ENCODE results near the gene CDK8. TPM values are rescaled to one million over a fixed set of nuclear protein-coding genes. Genes with fewer than 3 reads are reported as not detected.

Gene CDK8
- total RNA-seq, 1 donor from 2014 or later, result 12.5 TPM

DNA sequence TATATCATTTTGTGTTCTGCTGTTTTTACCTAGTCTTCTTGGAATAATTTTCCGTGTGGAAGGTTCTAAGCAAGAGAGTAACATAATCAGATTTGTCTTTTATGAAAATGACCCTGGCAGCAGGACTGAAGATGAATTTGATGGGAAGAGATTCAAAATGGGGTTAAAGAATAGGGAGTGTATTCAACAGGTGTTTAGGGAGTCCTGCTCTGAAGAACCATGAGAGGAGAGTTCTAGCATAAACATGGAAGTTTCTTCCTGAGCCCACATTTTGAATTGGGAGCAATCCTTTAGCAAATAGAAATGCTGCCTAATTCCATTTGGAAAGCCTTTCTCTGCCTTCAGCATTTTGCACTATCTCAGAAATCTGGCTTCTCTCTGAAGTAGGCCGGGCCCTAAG lies 127.0 kb downstream of the CDK8 start:
- no peak for DNase-seq (ENCODE audit: low spot score)

DNA sequence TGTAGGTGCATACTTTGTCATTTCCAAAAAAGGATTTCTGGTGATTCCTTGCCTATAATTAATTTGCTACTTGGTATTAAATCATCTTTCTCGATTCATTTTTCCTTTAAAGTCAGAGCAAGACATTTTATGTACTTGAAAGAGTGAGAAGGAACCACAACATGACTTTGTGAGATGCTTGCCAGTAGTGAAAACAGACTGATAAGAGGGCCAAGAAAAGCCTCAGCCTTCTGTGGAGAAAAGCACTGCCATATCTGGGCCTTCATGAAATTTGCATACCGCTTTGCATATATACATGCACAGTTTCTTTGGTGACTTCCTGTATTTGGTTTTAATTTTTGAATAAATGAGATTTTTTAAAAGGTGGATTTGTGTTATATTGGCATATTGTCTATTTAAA lies 128.4 kb downstream of the CDK8 start:
- no peak for DNase-seq (ENCODE audit: low spot score)

DNA sequence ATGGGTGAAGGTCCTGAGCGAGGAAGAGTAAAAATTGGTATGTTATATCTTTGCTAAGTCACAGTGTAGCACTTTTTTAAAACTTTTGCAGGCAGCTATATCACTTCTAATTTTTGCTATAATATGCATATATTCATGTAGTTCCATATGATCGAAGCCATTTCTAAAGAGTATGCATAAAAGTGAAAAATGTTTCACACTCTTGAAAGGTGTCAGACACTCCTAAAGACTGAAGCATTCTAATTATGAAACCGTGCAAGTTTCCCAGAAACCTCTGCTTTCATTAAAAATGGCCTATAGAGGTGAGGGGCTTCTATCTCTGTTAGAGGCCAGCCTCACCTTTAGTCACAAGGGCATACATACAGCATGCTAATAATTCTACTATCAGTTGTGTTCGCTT lies 128.9 kb downstream of the CDK8 start:
- no peak for DNase-seq (ENCODE audit: low spot score)

DNA sequence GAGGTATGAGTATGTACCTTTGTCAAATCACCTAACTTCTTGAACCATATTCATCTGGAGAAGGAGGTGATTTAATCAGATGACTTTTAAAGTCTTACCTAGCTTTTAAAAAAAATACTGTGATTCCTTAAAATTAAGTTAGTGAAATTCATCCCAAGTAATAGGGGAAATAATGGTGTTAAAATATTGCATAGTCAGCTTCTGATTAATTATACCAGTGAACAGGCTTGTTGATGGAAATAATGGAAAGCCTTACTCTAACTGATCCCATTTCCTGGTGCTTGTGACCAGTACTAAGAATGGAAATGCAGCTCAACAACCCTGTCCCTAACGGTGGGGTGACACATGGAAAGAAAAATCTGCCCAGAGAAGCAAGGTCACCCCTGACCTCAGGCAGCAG lies 130.7 kb downstream of the CDK8 start:
- no peak for DNase-seq (ENCODE audit: low spot score)

DNA sequence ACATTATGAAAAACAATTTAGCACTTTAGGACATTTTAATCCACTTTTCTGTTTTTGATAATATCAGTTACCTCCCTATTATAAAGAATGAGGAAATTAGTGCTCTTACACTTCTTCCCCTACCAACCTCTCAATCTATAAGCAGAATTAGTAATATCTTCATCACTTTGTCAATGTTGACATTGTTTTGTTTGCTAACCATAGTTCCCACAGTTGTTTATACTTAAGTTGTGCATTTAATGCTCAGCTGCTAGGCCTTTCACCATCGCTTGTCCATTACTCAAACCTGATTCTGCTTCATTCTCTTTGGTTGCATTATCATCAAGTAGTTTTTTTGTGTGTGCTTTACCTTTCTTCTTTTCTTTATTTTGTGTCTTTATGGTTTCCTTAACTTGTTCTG lies 132.1 kb downstream of the CDK8 start:
- DNase-seq (ENCODE audit: low spot score), result no peak

DNA sequence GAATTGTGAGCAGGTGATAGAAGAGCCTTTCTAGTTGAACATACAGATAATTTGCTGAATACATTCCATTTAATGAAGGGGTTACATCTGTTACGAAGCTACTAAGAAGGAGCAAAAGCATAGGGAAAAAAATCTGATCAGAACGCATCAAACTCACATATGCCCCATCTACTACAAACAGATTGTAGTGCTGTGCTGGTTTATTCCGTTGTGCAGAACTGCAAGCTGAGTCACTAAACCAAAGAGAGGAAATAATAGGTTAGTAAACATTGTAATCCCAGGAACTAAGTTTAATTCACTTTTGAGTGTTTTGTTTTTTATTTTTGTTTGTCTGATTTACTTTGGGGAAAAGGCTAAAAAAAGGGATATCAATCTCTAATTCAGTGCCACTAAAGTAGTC lies 136.3 kb downstream of the CDK8 start:
- no peak for DNase-seq (ENCODE audit: low spot score)

DNA sequence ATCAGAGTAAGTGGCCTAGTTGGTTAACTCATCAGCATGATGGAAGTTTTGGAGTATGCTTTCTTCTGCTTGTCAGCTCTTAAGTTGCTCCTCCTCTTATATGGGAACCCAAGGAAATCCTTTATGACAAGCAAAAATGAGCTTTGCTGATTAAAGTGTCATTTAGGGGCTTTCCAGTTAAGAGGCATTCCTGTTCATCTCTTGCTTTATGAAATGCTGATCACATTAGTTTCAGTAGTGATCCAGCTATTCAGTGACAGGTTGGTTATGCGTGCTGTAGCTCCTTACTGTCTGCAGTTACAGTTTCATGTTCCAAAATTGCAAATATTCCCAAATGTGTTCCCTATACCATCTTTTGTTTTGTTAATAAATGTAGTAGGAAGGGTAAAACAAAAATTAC lies 146.6 kb downstream of the CDK8 start:
- no peak for DNase-seq (ENCODE audit: low spot score)

DNA sequence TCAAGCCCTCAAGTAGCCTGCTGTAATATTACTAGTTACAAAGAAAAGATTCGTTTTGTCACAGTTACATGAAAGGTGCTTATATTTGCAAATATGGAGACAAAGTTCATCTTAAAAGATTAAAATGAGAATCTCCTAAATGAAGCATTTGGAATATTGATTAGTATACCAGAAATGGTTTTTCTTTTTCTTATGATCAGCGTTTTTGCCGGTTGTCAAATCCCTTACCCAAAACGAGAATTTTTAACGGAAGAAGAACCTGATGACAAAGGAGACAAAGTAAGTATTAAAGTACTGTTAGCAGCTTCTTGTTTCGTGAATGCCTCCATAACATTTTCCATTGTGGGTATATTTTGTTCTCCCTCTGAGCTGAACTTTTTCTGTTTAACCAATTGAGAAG lies 147.1 kb downstream of the CDK8 start:
- no peak for DNase-seq (ENCODE audit: low spot score)

DNA sequence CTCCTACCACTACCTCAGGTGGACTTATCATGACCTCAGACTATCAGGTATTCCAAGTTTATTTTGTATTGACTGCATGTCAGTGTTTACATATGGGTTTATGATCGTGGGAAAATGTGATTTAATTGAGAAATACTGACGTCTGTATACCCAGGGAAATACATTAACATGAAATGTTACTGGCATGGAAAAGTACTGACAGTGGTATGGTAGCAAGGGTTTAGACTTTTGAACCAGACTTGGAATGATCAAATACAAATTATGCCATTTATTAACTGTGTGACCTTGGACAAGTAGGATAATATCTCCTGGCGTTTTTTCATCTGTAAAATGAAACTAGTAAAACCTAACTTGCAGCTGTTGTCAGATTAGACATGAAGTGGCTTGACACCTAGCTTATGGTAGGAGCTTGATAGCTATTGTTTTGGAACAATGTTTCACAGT lies 147.7 kb downstream of the CDK8 start:
- DNase-seq (ENCODE audit: low spot score), result no peak

DNA sequence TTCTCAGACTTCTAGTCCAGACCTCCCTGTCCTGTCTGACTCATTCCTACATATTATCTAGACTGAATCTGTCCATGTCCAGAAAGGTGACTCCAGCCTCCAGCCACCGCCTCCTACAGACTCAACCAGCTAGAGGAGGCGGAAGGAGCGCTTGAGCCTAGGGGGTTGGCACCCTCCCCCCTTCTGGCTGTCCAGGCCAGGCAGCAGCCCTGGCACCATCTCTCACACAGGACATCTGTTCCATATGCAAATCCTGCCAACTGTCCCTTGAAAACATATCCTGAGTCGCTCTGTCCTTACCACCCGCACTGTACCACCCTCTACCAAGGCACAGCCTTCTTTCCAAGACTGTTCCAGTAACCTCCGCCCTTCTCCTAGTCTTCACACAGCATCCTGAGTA lies 152.9 kb downstream of the CDK8 start:
- DNase-seq (ENCODE audit: low spot score), result no peak

DNA sequence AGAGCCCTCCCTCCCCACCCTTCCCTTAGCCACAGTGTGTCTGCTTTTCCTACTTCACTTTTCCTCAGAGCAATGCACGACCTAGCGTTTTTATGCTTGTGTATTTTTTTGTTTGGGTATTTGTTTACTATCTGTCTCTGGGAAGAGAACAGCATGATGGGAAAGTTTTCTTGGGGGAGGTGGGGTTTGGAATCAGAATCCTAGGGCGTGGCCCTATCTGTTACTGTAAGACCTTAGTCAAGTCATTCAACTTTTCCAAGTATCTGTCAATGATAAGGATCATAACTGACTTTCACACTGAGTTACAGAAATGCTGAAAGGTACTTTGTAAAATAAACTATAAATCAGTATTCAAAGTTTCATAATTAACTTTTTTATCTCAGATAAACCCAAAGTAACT lies 157.3 kb downstream of the CDK8 start:
- no peak for DNase-seq (ENCODE audit: low spot score)

DNA sequence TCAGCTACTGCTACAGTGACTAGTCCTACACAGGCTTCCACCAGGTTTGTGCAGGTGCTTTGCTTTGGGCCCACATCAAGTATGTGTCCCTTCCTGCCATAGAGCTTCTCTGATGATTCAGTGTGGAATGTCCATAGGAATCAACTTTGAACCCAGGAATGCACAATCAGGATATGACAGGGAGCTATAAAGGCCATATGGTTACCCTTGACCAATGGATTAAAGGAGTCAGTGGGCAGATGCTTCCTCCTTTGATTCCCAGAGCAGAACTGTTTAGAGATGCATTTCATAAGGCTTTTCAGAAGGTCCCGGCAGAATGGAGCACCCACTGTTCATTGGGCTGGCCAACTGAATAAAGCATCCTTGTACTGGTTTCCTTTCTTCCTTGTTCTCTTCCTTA lies 158.3 kb downstream of the CDK8 start:
- DNase-seq (ENCODE audit: low spot score), result no peak

DNA sequence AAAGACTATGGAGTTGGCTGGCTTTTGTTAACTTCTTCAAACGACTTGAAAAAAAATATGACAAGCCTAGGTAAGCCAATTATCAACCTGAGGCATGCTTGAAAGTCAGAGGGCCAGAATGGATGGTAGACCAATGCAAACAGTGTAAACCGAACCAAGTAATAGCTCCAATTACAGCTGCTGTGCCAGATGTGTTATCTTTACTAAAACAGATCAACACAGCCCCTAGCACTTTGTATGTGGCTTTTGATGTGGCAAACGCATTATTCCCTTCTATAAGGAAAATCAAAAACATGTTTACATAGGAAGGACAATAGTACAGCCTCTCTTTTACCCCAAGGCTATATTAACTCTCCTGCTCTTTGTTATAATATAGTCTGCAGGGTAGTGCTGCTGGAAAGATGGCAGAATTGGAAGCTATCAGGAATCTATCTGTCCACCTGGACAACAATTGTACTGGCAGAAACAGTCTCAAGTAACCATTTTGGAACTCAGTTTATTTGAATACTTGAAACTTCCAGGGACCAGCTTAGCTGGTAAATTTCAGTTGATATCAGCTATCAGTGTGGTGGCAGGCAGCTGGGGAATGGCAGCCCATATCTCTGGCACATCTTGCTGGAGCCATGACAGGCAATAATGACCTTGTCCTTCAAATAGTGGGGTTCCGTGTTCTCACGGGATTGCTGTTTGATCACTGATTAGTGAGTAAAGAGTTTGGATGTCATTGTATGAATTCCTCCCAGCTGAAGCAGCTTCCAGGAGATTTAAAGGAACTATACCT lies 159.2 kb downstream of the CDK8 start:
- no peak for DNase-seq (ENCODE audit: low spot score)

DNA sequence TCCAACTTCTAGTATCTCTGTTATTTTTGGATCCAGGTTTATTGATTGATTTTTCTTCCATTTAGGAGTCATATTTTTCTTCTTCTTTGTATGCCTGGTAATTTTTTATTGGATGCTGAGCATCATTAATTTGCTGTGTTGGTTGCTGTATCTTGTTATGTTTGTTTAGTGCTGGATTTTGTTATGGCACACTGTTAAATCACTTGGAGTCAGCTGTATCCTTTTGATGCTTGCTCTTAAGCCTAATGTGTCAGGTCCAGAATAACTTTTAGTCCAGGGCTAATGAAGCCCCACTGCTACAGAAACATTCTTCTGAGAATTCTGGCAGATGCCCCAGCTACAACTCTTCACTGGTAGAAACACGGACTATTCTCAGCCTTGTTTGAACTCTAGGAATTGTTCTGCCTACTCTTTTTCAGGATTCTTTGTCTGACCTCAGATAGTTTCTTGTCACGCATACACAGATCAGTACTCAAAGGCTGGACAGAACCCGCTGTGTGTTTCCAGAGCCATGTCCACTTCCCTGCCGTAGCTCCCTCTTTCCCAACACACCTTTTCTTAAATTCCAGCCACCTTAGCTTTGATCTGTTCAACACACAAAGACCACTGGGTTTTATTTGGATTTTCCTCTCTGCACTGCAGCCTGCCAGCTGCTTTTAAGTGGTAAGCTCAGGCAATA lies 166.5 kb downstream of the CDK8 start:
- no peak for DNase-seq (ENCODE audit: low spot score)

DNA sequence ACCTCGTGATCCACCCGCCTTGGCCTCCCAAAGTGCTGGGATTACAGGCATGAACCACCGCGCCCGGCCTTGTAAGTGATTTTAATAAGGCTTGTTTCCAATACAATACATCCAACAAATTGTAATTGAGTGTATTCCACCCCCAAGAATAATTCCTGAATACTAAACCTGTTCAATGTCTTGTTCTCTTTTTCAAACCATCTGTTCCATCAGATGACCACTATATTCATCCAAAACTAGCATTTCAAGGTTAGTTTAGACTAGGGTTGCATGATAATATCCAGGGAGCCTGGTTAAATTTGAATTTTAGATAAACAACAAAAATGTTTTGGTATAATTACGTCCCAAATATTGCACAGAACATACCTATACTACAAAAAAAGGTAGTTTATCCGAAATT lies 168.1 kb downstream of the CDK8 start:
- DNase-seq (ENCODE audit: low spot score), result no peak

DNA sequence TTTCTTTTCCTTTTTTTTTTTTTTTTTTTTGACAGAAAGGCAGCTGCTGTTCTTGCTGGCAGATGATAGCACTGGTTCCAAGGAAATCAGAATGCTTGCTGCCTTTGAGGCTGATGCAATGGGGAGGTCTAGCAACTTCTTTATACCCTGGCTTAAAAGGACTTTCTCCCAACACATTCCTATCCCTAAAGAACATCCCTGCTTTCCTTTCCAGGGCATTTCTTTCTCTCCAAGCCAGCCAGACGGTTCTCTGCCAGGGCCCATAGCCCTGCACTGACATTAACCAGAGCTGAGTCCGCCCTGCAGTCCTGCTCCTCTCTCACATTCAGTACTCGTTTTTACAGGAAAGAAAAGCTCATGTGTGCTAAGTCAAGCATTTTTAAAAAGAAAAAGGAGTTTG lies 169.7 kb downstream of the CDK8 start:
- DNase-seq (ENCODE audit: low spot score), result no peak

DNA sequence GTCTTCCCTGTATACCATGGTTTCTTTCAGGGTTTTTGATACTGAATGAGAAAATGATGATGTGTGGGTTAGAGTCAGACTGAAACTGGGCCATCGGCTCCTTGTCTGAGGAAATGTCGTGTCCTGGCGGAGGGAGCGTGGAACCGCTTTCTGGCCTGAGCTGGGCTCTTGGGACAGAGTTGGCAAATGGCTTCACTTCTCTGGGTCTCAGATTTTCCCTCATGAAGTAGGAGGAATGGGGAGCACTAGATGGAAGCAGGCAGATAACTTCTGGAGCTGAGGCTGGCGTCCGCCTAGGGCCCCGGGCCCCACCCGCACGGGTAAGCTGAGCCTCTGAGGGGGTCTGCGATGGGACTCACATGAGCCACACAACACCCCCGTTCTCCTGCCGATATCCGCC lies 170.3 kb downstream of the CDK8 start:
- no peak for DNase-seq (ENCODE audit: low spot score)

DNA sequence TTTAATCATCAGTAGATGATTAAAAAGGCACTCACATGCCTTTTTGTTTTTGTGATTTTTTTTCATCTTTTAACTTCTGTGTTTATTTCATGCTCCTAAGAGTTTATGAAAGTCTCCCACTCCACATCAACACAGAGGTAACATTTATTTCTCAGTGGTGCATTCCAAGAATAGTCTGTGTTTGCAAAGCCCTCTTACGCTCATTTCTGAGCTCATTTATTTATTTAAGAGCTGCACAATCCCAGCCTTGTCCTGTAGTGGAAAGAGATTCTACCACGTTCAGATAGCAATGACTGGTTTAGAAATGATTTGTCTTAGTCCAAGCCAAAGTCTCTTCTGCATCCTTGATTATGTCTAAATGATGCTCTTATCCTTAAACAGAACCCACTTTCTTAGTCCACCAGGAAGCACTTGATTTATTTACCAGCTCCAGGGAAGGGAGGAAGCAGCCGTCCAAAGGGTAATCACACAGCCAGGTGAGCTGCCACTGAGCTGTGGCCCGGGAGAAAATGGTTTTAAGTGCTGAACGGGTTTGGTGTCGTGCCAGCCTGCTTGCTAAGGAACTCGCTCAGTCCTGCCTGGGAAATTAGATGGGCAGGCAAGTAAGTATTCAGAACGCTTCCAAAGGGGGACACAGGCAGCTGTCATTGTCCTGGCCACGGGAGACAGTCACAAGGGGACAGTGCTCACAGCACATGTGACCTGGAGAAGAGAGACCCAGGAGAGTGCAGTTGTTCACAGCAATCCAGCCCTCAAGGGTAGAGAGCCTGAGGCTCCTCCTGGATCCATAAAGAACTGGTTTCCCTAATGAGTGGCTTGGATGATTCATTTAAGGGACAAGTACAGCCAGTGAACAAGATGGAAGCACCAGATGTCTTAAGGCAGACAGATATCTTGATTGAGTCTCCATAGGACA lies 171.8 kb downstream of the CDK8 start:
- DNase-seq (ENCODE audit: low spot score), result no peak

DNA sequence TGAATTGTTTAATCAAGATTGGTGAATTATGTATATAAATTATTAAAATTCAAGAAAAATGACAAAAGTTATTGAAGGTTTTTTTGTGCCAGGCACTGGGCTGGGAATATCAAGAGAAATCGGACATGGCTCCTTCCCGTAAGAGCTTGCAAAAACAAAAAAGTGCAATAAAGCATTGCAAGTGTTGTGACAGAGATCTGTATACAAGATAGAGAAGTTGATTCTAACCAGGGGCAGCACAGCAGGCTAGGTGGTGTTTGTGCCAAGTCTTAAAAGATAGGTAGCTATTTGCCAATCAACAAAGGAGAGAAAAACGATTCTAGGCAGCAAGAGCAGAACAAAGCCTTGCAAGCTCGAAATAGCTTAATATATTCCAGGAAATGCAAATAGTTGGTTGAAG lies 179.8 kb downstream of the CDK8 start:
- DNase-seq (ENCODE audit: low spot score), result no peak

DNA sequence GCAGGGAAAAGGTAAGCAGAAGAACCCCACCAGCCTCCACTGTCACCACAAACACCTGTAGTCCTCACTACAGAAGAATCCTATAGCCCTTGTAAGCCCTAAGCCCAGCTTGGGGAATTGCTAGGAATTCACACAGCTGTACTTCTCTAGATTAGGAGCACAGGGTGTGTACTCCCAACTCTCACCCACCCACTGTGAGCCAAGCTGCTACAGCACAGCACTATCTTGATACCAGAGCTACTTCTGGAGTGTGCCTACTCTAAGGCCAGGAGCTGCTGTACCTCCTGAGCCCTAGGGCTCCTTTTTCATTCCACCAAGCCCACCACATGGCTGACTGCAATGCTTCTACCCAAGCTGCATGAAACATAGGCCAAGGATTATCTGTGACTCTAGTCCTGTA lies 181.2 kb downstream of the CDK8 start:
- DNase-seq (ENCODE audit: low spot score), result no peak

DNA sequence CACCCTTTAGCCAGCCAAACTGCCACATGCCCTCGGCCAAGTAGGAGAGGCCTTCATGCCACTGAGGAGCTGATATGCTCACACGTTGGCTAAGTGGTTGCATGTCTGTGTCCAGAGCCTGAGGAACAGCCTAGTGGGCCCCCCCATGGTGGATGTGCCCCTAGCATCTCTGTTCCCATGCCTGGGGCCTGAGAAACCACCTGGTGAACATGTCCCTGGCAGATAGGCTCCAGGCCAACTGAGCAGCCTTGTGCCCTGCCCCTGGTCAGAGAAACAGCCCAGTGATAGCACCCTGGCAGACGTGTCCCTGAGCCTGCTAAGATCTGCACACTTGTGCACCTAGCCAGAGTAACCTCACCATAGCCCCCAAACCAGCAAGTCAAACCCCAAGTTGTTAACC lies 181.7 kb downstream of the CDK8 start:
- no peak for DNase-seq (ENCODE audit: low spot score)

DNA sequence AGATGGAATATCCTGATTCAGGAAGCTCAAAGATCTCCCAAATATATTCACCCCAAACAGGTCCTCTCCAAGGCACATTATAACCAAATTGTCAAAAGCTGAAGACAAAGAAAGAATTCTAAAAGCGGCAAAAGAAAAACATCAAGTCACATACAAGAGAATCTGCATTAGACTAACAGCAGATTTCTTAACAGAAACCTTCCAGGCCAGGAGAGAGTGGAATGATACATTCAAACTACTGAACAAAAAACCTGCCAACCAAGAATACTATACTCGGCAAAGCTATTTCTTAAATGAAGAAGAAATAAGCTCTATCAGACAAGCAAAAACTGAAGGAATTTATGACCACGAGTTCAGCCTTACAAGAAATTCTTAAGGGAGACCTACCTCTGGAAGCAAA lies 183.0 kb downstream of the CDK8 start:
- DNase-seq (ENCODE audit: low spot score), result no peak

Data from mesenteric fat pad (tissue), 1 donor.